ENCODE data around the gene CTNS.
A peak's percentile ranks its signal among the peaks of the same experiment; 100 is the strongest.
"Not testable (repeated sequence)": the region's sequence is repeated elsewhere in the genome, so short reads cannot be mapped to it uniquely, and the experiment has no call there.

Gene CTNS

GRCh38 chr17:3688852-3689261 lies 52.3 kb downstream of the CTNS start:
- no peak for DNase-seq

GRCh38 chr17:3689262-3690093 lies 52.9 kb downstream of the CTNS start:
- DNase-seq: no peak

GRCh38 chr17:3690094-3690715 lies 53.6 kb downstream of the CTNS start:
- DNase-seq: no peak

- no peak for DNase-seq
These were observed 55.1 kb downstream of the CTNS start for GRCh38 chr17:3691617-3692067.

- no peak for DNase-seq
These were observed 55.8 kb downstream of the CTNS start for GRCh38 chr17:3692346-3692745.

- DNase-seq: no peak
These were observed 56.6 kb downstream of the CTNS start for GRCh38 chr17:3693141-3693540.

GRCh38 chr17:3693829-3694231 lies 57.3 kb downstream of the CTNS start:
- no peak for DNase-seq

- no peak for DNase-seq
These were observed 58.7 kb downstream of the CTNS start for GRCh38 chr17:3695129-3695722.

- DNase-seq: peak; percentile 26
These were observed 59.3 kb downstream of the CTNS start, which contains the start of gene P2RX5 for GRCh38 chr17:3695723-3696411. P2RX5 (minus strand) TSS chr17:3696155; CDS start chr17:3696005, 150 bp downstream.

GRCh38 chr17:3697103-3697476 lies 60.5 kb downstream of the CTNS start:
- no peak for DNase-seq

GRCh38 chr17:3698139-3698538 lies 61.6 kb downstream of the CTNS start:
- DNase-seq: no peak

- no peak for DNase-seq
These were observed 63.4 kb downstream of the CTNS start for GRCh38 chr17:3699951-3700350.

GRCh38 chr17:3702041-3702539 lies 65.5 kb downstream of the CTNS start:
- not testable (repeated sequence) for DNase-seq

- DNase-seq: no peak
These were observed 68.6 kb downstream of the CTNS start for GRCh38 chr17:3704931-3705717.

- not testable (repeated sequence) for DNase-seq
These were observed 69.1 kb downstream of the CTNS start for GRCh38 chr17:3705718-3705984.

- DNase-seq: no peak
These were observed 71.8 kb downstream of the CTNS start for GRCh38 chr17:3708366-3708765.

GRCh38 chr17:3710951-3711383 lies 74.4 kb downstream of the CTNS start:
- peak; percentile 52 for DNase-seq

Data from activated CD4-positive, alpha-beta T cell treated with anti-CD3 and anti-CD28 coated beads, Interleukin-2, amount 50 U/mL, for 1 hour (primary cell).